ENCODE measurements around the gene LRR1. TPM values are rescaled to one million over a fixed set of nuclear protein-coding genes. Genes with fewer than 3 reads are reported as not detected.

LRR1 gene
- total RNA-seq = 10 to 100 TPM; 21.0 to 42.0 TPM

DNA sequence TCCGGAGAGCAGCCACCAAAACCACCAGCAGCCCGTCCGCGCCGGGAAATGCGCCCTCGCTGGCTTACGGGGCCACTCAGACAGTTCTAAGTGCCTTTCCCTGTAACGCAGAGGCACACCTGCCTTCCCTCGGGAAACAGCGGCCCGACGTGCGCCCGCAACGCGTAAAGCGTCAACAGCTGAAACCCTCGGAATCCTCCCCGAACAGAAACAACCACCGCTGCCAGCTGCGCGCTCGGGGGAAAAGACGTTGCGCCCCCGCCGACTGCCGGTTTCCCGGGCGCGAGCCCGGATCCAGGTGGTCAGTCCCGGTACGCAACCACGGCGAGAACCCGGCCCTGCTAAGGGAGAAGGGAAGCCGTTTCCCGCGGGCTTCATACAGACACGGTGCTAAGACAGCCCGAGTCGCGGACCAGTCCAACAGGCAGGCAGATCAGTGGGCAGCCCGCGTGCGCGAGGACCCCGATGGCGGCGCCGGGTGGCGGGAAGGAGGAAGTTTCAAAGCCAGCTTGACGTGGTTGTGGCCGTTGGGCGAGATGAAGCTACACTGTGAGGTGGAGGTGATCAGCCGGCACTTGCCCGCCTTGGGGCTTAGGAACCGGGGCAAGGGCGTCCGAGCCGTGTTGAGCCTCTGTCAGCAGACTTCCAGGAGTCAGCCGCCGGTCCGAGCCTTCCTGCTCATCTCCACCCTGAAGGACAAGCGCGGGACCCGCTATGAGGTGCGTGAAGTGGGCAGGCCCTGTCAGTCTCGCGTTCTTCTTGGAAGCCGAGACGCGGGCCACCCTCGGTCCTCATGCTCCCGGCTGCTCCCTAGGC lies at the start of gene LRR1:
LRR1 (plus strand) TSS at position 456 of the 816 bp plus-strand sequence; CDS start at position 537, 81 bp downstream.

DNA sequence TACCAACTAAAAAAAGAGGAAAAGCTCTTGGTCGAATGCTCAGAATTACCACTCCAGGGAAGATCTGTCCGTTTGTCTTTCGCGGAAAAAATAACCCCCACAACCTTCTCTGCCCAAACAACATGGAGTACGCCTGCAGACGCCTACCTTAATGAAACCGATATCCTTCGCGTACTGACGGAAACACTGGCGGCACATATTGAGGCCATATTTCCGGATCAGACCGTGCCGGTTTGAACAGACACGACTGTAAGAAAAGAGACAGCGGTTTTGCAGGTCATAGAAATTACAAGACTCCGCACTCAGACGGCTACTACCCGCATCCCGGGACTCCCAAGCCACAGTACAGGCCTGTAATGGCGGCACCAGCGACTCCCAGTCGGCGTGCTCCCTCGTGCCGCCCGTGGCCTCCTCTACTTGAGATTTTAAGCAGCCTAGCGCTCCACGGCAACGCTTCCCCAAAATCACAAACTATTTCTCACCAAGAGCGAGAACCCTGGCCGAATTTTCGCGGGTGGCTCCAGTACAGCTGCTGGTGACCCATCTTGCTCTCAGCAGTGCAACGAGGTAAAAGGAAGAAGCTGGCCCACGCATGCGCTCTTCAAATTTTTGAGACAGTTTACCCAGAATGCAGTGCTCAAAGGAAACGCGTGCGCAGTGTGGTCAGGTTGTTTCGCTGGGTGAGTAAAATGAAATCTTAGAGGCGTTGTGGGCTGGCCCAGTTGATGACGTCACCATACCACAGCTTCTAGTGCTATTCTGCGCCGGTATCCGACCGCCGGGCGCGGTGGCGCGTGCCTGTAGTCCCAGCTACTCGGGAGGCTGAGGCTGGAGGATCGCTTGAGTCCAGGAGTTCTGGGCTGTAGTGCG lies 12.7 kb upstream of the LRR1 start, which contains the start of gene RPS29:
RPS29 (minus strand) TSS at position 578 of the 870 bp plus-strand sequence; CDS start at position 544, 34 bp downstream.

DNA sequence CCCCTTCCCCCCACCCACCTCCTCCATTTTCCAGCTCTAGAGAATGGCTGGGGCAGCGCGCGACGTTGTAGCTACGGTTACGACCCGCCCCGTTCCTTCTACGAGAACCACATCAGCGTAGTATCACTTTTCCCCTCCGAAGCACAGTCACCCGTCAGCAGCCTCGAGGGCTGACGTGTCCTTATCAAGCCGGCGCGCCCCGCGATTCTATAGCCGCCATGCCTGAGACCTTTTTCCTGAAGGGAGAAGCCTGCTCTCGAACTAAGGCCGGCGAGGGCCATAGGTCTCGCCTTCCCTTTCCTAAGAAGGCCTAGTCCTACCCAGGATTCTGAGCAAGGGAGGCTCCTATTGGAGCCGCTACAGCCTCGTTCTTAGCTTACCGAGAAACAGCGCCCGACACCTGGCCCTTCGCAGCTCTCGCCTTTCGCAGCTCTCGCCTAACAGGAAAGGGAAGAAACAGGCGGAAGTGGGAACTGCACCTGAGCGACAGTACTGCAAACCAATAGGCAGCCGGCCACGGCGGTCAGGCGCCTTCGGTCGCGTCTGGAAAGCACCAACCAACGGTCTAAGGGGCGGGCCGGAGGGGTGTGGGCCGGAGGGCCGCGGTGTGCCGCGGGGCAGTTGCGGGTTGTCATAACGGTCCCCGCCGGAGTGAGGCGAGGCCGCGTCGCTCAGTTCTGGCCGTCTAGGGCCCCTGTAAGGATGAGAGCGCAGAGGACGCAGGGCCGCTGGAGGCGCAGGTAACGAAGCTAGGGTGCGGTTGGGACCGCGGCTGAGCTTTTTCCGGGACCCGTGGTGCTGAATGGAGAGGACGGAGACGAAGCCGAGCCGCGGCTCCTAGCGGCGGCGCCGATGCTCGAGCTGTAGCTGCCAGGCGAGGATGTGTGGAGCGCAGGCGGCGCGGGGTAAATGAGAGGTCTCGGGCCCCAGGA lies 21.7 kb downstream of the LRR1 start, which contains the start of the genes MGAT2 and RPL36AL:
MGAT2 (plus strand) TSS at position 618 of the 932 bp plus-strand sequence. CDS start 470 bp downstream, outside the sequence.
RPL36AL (minus strand) TSS at position 445 of the 932 bp plus-strand sequence. CDS start 1,522 bp downstream, outside the sequence.

GRCh38 chr14:49634547-49635334 lies 36.0 kb downstream of the LRR1 start, which contains the start of gene DNAAF2:
Gene DNAAF2 (minus strand): TSS chr14:49635244. CDS start chr14:49635149, 95 bp downstream.

Small RNAs within 50 kb of the gene (small RNA-seq; reads per million reads assigned to genes)
- gene AL139099.3 (0 reads per million in 2 donors), gene AL139099.4 (0 reads per million in 2 donors), gene RF00019 (0 reads per million in 2 donors), gene RNA5SP384 (0 reads per million in 2 donors)

Other genes with a start within 250 kb of the LRR1 start
- 1,000 to 10,000 TPM; 2,035 to 2,363 TPM for gene RPS29, start 12.6 kb upstream of the LRR1 start, total RNA-seq
- gene RPL36AL, start 21.7 kb downstream of the LRR1 start, total RNA-seq = 100 to 1,000 TPM; 156 to 240 TPM
- 10 to 100 TPM; 45.4 to 46.0 TPM for gene MGAT2, start 21.9 kb downstream of the LRR1 start, total RNA-seq
- 10 to 100 TPM in 1 of 2 donors, 1 to 10 TPM in 1; 7.2 to 10.3 TPM for gene DNAAF2, start 36.3 kb downstream of the LRR1 start, total RNA-seq
- gene POLE2, start 89.3 kb downstream of the LRR1 start, total RNA-seq = 10 to 100 TPM in 1 of 2 donors, 1 to 10 TPM in 1; 9.3 to 28.6 TPM
- gene KLHDC1, start 94.2 kb downstream of the LRR1 start, total RNA-seq = 1 to 10 TPM; 3.0 to 3.4 TPM
- gene KLHDC2, start 169.2 kb downstream of the LRR1 start, total RNA-seq = 10 to 100 TPM; 37.3 to 41.6 TPM

All from melanocyte of skin (primary cell).